Keratinocyte (primary cell): ENCODE data around the gene MPZL1. TPM values are rescaled to one million over a fixed set of nuclear protein-coding genes. Genes with fewer than 3 reads are reported as not detected.

Source experiments
- DNase-seq: peaks from one replicate; pipeline ENCODE4 v3.0.0-alpha.2; 2011; ENCODE audit warnings: low read depth, missing footprints, low spot score
- FAIRE-seq: peaks from 2 replicates; lab custom pipeline; 2011; peaks lifted over from hg19 to GRCh38; lab: Jason Lieb, UNC
- H2AFZ ChIP-seq: 2 replicates; pipeline ENCODE4 v1.6.0; 2012; ENCODE audit warnings: low read length, control low read depth, inconsistent platforms; ENCODE audit not compliant: control insufficient read depth
- H3K27ac ChIP-seq: 2 replicates; pipeline ENCODE4 v1.5.1; 2011; ENCODE audit warnings: low read length; ENCODE audit not compliant: control insufficient read depth, insufficient read depth
- H3K27me3 ChIP-seq: 3 replicates; pipeline ENCODE4 v1.6.0; 2011; ENCODE audit warnings: low read length; ENCODE audit not compliant: control insufficient read depth, insufficient read depth; ENCODE audit errors: extremely low read depth
- H3K36me3 ChIP-seq, 2 experiments: 2 replicates in 1 of 2; 3 replicates in 1 of 2; pipeline ENCODE4 v1.5.1; 2011; ENCODE audit warnings: low read length in 2 of 2, mild to moderate bottlenecking in 1 of 2; ENCODE audit not compliant: control insufficient read depth in 2 of 2, insufficient read depth in 2 of 2; ENCODE audit errors: extremely low read depth in 1 of 2
- H3K4me1 ChIP-seq: 3 replicates; pipeline ENCODE4 v1.5.1; 2011; ENCODE audit warnings: low read length; ENCODE audit not compliant: control insufficient read depth, insufficient read depth; ENCODE audit errors: extremely low read depth
- H3K4me2 ChIP-seq: 3 replicates; pipeline ENCODE4 v1.6.0; 2011; ENCODE audit warnings: low read depth, low read length; ENCODE audit not compliant: control insufficient read depth, insufficient read depth; ENCODE audit errors: extremely low read depth
- H3K4me3 ChIP-seq, 3 experiments: fragments of 200-600 bp in 1 of 3; sonication (generic) in 1 of 3; 2 replicates in 2 of 3; 3 replicates in 1 of 3; pipeline ENCODE4 v1.5.1; 2011 to 2016; ENCODE audit warnings: low read length in 3 of 3, mild to moderate bottlenecking in 3 of 3, control low read depth in 2 of 3, inconsistent platforms in 1 of 3, low read depth in 1 of 3, mixed read lengths in 1 of 3, mixed run types in 1 of 3, moderate library complexity in 1 of 3; ENCODE audit not compliant: control insufficient read depth in 2 of 3, insufficient read depth in 2 of 3; ENCODE audit errors: extremely low read depth in 1 of 3
- H3K79me2 ChIP-seq: 2 replicates; pipeline ENCODE4 v1.6.0; 2012; ENCODE audit warnings: low read length; ENCODE audit not compliant: control insufficient read depth, insufficient read depth
- H3K9ac ChIP-seq: 3 replicates; pipeline ENCODE4 v1.6.0; 2011; ENCODE audit warnings: low read length; ENCODE audit not compliant: control insufficient read depth, insufficient read depth; ENCODE audit errors: extremely low read depth
- H3K9me1 ChIP-seq: 3 replicates; pipeline ENCODE4 v1.6.0; 2011; ENCODE audit warnings: low read length; ENCODE audit not compliant: control insufficient read depth, insufficient read depth; ENCODE audit errors: extremely low read depth
- H3K9me3 ChIP-seq: 2 replicates; pipeline ENCODE4 v1.5.1; 2012; ENCODE audit warnings: low read depth, low read length; ENCODE audit not compliant: control insufficient read depth
- H4K20me1 ChIP-seq: 3 replicates; pipeline ENCODE4 v1.6.0; 2011; ENCODE audit warnings: low read length; ENCODE audit not compliant: control insufficient read depth, insufficient read depth; ENCODE audit errors: extremely low read depth
- EZH2 ChIP-seq: IDR thresholded peaks from one replicate; pipeline ENCODE4 v1.6.1; 2012; ENCODE audit warnings: inconsistent platforms, mild to moderate bottlenecking, low read length, moderate library complexity
- dilution Hi-C: fragments of 300-500 bp; cut with MboI; formaldehyde crosslinking; loops from one replicate; pipeline ENCODE4 v1.7.0; 2020; ENCODE audit warnings: low sequenced_read_pairs; ENCODE audit not compliant: extremely low pct_ligation_motif_present
- polyA plus RNA-seq, 5 experiments: library from polyadenylated mRNA; depleted of rRNA in 3 of 5; stranded (reverse) in 3 of 5; stranded (forward) in 1 of 5; unstranded in 1 of 5; fragments of >200 nt; gene quantifications; 1 replicate in 1 of 5; 2 replicates in 3 of 5; 3 replicates in 1 of 5; pipeline versions ENCODE4 v1.2.1 to v1.2.3, GENCODE V29; 2011 to 2012; ENCODE audit warnings: missing spikeins in 2 of 5, low read depth in 1 of 5, low replicate concordance in 1 of 5
- TF ChIP-seq, protein P1 (sequence below), 3 experiments: IDR thresholded peaks in 1 of 3; conservative IDR thresholded peaks in 1 of 3; optimal IDR thresholded peaks in 1 of 3; 2 replicates in 2 of 3; 3 replicates in 1 of 3; pipeline versions ENCODE3 to v1.5.1; 2011; ENCODE audit warnings: low read length in 3 of 3, mild to moderate bottlenecking in 3 of 3, moderate library complexity in 2 of 3, control low read depth in 1 of 3, inconsistent platforms in 1 of 3; ENCODE audit not compliant: insufficient read depth in 2 of 3; ENCODE audit errors: extremely low read depth in 1 of 3

The MPZL1 gene
- polyA plus RNA-seq, 1 donor (not counting 4 experiments of a cell fraction or from before 2014, with no cell fraction given): 195 TPM

DNA sequence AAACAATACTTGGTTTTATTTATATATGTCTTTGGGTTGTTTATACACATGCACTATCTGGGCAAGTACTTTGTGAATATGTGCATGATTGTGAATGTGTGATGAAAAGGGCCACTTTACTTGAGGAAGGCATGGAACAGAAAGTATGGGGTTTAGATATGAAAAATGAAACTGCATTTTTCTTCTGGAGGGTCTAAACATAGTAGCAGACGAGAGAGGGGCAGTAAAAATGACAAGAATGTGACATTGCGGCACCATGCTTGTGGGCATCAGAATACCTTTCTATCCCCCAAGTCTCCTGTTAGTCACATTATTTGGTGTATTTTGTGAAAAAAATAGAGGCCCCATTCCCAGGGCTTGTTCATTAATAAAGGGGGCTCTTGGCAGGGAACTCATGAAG, 15.4 kb upstream of the MPZL1 start:
- no peak overlapping the region for H2AFZ ChIP-seq
- H3K9me1 ChIP-seq: no peaks in the 10 kb centered on the region
- peaks cover 10% of the 10 kb centered on the region for H3K27me3 ChIP-seq
- no peaks in the 10 kb centered on the region for H4K20me1 ChIP-seq
- no peak overlapping the region for H3K4me2 ChIP-seq
- H3K79me2 ChIP-seq: no peaks in the 10 kb centered on the region
- DNase-seq (no peak), FAIRE-seq (no peak)
- no peaks in the 10 kb centered on the region for H3K36me3 ChIP-seq
- H3K9me3 ChIP-seq: no peaks in the 10 kb centered on the region
- H3K9ac ChIP-seq: no peak overlapping the region
- no peak for TF ChIP-seq EZH2
- TF ChIP-seq, protein P1, sequence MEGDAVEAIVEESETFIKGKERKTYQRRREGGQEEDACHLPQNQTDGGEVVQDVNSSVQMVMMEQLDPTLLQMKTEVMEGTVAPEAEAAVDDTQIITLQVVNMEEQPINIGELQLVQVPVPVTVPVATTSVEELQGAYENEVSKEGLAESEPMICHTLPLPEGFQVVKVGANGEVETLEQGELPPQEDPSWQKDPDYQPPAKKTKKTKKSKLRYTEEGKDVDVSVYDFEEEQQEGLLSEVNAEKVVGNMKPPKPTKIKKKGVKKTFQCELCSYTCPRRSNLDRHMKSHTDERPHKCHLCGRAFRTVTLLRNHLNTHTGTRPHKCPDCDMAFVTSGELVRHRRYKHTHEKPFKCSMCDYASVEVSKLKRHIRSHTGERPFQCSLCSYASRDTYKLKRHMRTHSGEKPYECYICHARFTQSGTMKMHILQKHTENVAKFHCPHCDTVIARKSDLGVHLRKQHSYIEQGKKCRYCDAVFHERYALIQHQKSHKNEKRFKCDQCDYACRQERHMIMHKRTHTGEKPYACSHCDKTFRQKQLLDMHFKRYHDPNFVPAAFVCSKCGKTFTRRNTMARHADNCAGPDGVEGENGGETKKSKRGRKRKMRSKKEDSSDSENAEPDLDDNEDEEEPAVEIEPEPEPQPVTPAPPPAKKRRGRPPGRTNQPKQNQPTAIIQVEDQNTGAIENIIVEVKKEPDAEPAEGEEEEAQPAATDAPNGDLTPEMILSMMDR (optimal IDR thresholded peaks at IDR 0.05 in 1 of 3, IDR thresholded peaks at IDR 0.05 in 1 of 3, conservative IDR thresholded peaks at IDR 0.05 in 1 of 3; ENCODE audit: extremely low read depth in 1 of 3, insufficient read depth in 2 of 3, low read length in 3 of 3): no peak
- no peak overlapping the region for H3K4me3 ChIP-seq
- H3K4me1 ChIP-seq: peaks cover 5% of the 10 kb centered on the region
- H3K27ac ChIP-seq: no peak overlapping the region
- dilution Hi-C loops: no loop called here

DNA sequence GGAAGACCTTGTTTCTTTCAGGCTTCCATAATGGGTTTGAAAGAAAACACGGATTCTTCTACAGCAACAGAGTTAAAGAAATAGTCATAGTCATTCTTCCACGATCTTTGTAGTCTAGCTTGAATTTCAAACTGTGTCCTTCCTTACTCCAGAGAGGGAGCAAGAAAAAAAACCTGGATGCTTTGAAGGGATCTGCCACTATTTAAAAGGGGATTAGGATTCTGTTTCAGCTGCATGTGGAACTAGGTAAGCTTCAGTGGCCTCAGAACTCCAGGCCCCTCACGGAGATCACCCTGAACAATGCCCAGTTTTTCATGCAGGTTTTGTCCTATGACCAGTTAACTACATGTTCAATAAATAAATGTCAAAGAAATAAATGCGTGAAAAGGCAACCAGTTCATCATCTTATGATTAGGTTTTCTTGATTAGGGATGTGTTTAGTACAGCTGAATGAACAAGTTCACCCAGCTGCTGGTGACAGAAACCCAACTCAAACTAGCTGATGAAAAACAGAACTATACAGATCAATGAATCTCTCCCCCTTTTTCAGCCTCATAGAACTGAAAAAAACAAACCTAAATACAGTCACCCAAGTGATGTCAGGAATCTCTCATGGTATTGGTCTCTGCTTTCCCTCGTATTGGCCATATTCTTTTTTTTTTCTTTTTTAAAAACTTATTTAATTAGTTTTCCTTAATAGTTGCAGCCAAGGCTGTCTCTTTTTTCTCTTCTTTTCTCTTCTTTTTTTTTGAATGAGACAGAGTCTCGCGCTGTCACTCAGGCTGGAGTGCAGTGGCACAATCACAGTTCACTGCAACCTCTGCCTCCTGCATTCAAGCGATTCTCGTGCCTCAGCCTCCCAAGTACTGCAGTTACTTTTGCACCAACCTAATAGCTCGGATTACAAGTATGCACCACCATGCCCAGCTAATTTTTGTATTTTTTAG, 14.6 kb upstream of the MPZL1 start:
- no peaks in the 10 kb centered on the region for H4K20me1 ChIP-seq
- H3K4me3 ChIP-seq: no peak overlapping the region
- H3K9ac ChIP-seq: no peak overlapping the region
- H3K4me2 ChIP-seq: no peak overlapping the region
- H3K36me3 ChIP-seq: no peaks in the 10 kb centered on the region
- TF ChIP-seq EZH2: no peak
- TF ChIP-seq, protein P1 (optimal IDR thresholded peaks at IDR 0.05 in 1 of 3, IDR thresholded peaks at IDR 0.05 in 1 of 3, conservative IDR thresholded peaks at IDR 0.05 in 1 of 3; ENCODE audit: extremely low read depth in 1 of 3, insufficient read depth in 2 of 3, low read length in 3 of 3): no peak
- dilution Hi-C loops: no loop called here
- DNase-seq (no peak), FAIRE-seq (no peak)
- no peaks in the 10 kb centered on the region for H3K9me3 ChIP-seq
- H3K4me1 ChIP-seq: peaks cover 5% of the 10 kb centered on the region
- no peaks in the 10 kb centered on the region for H3K9me1 ChIP-seq
- H2AFZ ChIP-seq: no peak overlapping the region
- H3K27me3 ChIP-seq: peaks cover 10% of the 10 kb centered on the region
- H3K27ac ChIP-seq: no peak overlapping the region
- no peaks in the 10 kb centered on the region for H3K79me2 ChIP-seq
